Mononuclear cell (primary cell): Measurements from ENCODE around the gene WDR46. TPM values are rescaled to one million over a fixed set of nuclear protein-coding genes. Genes with fewer than 3 reads are reported as not detected.
"Not testable (repeated sequence)": the region's sequence is repeated elsewhere in the genome, so short reads cannot be mapped to it uniquely, and the experiment has no call there.

Source experiments
- H3K27me3 ChIP-seq: 2 replicates; pipeline ENCODE4 v1.6.0; 2011; ENCODE audit warnings: low read length, control low read depth; ENCODE audit not compliant: insufficient read depth
- H3K4me1 ChIP-seq: 2 replicates; pipeline ENCODE4 v1.5.1; 2011; ENCODE audit warnings: mild to moderate bottlenecking, low read length, control low read depth; ENCODE audit not compliant: insufficient read depth
- H3K4me3 ChIP-seq: 2 replicates; pipeline ENCODE4 v1.5.1; 2011; ENCODE audit warnings: mild to moderate bottlenecking, low read length, moderate library complexity
- H3K9me3 ChIP-seq: 2 replicates; pipeline ENCODE4 v1.5.1; 2011; ENCODE audit warnings: low read depth, mild to moderate bottlenecking, control low read depth, low read length
- total RNA-seq: library from RNA; depleted of rRNA; stranded (reverse); fragments of >200 nt; gene quantifications from one replicate; pipeline ENCODE4 v1.2.3, GENCODE V29; 2012

WDR46 gene
- total RNA-seq, 1 donor, result 19.4 TPM

GRCh38 chr6:33297956-33298772 lies 9.1 kb upstream of the WDR46 start:
- H3K9me3 ChIP-seq, result no peaks in the 10 kb centered on the region

DNA sequence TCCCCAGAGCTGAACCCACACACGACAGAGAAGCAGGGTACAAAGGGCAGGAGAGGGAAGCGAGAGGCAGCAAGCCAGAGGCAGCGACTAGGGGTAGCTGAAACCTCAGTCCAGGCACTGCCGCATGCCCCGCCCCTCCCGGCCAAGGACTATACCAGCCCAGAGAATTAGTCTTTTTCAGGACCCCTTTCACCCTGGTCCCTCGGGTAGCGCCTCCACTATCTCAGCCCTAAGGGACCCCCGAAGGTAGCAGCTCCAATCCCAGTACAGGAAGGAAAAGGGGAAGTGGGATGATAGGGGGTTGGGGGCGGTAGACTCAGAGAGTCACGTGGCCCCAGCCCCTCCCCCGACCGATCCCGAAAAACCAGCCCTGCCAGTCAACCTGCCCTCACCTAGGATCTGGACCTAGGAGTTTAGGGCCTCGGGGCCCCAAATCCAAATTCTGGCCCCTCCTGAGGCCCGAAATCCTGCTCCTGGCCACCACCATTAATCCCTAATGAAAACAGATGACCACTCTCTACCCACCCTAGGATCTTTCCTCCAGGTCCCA lies 8.4 kb upstream of the WDR46 start:
- H3K27me3 ChIP-seq, result no peaks in the 10 kb centered on the region
- H3K4me1 ChIP-seq, result peaks cover 35% of the 10 kb centered on the region
- H3K4me3 ChIP-seq, result peak overlapping the region; percentile 44
- H3K9me3 ChIP-seq, result no peaks in the 10 kb centered on the region

More at GRCh38 chr6:33297956-33298772, 9.1 kb upstream of the WDR46 start:
- Histone ChIP-seq H3K27me3 (no peaks in the 10 kb centered on the region), H3K4me3 (peak overlapping the region; percentile 55), H3K4me1 (peaks cover 35% of the 10 kb centered on the region)

DNA sequence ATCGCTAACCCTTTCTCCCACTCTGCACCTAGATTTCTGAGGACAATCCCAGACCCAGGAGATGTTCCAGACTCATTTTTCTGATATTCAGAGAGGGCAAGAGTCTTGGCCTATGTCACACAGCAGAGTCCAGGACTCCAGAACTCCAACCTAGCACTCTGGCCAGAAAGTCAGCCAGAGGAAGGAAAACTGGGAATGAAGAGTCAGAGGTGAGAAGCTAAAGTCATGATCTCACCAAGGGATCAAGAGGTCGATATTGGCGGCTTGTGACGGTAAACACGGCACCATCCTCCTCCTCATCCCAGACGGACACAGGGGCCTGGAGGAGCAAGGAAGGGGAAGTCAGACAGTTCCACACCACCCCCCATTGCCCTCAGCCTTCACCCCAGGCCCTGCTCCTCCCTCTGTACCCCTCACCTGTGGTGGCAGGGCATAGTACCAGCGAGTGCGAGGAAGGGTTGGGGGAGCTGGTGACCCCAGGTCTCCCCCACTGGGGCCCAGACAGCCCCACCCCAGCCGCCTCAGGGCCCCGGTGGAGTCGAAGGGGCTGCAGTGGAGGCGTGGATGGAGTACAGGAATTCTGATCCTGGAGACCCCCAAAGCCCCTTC lies 7.9 kb upstream of the WDR46 start:
- Histone ChIP-seq H3K4me3 (peak overlapping the region; percentile 44), H3K27me3 (no peaks in the 10 kb centered on the region), H3K4me1 (peaks cover 35% of the 10 kb centered on the region), H3K9me3 (no peaks in the 10 kb centered on the region)

DNA sequence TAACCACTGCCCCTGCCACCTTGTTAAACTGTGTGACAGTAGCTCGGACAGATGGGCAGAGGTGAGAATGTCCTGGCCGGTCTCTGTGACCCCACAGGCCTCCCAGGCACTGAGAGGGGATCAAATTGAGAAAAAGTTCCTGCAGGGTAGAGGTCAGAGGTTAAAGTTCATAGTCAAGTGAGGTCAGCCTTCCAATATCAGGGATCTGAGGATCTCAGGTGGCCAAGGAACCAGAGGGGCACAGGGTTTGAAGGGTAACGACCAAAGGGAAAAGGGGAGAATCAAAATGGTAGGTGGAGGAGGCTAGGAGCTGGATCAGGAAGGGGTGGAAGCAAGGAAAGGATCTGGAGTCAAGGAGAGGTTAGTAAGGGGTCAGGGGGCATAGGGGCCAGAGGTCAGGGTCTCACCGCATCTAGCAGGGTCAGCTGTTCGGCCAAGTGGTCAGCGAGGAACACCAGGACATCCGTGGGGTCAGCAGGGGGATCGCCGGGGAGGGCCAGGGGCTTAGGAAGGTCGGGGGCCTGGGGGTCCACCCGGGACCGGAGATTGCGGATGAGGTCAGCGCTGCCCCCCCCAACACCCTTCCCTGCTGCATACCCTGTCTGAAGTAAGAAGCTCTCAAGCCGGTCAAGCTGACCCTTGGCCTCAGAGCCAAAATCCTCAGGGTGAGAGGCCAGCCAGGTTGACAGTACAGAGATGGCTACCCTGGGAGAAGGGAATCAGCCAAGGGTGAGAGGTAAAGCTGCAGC lies 6.8 kb upstream of the WDR46 start:
- Histone ChIP-seq H3K27me3 (no peaks in the 10 kb centered on the region), H3K9me3 (no peaks in the 10 kb centered on the region), H3K4me1 (peaks cover 24% of the 10 kb centered on the region), H3K4me3 (no peak overlapping the region)

DNA sequence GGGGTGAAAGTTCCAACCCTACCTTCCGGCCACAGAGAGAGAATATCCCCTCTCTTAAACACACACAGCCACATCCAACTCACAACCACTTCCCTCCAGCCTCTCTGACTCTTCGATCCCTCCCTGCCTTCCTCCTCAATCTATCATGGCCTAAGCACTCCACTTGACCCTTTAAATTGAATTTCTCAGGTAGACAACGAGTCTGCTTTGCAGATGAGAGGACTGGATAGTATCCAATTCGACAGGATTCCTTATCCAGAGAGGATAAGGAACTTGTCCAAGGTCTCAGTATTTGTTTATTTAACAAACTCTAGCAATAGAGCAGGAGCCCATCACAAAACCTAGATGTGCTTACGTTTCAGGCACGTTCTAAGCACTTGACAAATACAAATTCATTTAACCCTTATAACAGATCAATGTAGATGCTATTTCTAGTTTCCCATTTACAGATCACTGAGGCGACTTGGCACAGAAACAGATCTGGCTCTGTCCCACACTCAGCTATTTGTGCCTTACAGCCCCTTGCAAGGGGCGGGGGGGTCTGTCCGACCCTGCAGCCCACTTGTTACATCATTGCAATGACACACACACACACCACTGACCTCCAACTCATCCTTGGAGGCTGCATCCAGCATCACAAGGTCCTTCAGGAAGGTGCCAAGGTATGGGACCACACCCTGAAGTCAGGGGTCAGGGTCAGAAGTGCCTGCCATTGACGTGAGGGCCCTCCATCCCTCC lies 5.2 kb upstream of the WDR46 start:
- Histone ChIP-seq H3K9me3 (no peaks in the 10 kb centered on the region), H3K4me1 (peaks cover 24% of the 10 kb centered on the region), H3K4me3 (no peak overlapping the region), H3K27me3 (no peaks in the 10 kb centered on the region)

DNA sequence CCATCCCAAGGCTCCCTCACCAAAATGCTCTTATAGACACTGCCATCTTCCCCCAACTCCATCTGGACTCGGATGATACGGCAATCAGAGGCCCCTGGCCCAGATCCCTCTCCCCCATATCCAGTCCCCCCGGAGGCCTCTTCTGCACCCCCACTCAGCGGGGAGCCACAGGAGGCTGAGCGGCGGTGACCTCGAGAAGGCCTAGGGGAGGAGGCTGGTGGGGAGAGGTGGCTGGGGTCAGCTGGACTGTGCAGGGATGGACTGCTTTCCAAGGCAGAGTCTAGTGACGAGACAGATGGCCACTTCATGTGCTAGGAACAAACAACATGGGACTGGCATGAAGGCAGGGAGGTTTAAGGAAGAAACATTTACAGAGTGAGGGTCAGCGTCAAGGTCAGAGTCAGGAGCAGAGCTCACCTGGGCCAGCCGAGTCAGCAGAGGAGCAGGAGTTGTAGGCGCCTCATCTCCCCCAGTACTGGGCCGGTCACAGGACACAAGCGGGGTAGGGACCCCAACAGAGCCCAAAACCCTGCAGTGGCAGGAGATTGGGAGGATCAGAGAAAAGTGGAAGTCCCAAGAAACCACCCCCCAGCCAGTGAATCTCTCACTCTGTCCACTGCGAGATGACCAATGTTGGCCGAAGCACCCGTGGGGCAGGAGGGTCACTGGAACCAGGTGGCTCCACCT lies 4.1 kb upstream of the WDR46 start:
- Histone ChIP-seq H3K9me3 (no peaks in the 10 kb centered on the region), H3K4me1 (peaks cover 29% of the 10 kb centered on the region), H3K27me3 (no peaks in the 10 kb centered on the region), H3K4me3 (no peak overlapping the region)

DNA sequence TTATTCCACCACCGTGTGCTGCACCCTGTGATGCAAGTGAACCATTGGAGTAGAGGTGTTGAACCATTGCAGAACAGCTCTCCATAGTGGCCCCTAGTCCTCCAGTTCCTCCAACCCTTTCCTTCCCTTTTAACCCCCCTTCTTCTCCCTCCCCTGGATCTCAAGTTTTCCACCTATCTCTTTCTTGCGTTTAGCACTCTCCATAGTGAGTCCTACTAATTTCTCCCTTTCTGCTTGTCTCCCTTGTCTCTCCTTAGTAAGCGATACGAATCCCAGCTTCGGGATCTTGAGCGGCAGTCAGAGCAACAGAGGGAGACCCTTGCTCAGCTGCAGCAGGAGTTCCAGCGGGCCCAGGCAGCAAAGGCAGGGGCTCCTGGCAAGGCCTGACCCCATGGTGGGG lies 1.4 kb upstream of the WDR46 start:
- Histone ChIP-seq H3K4me3 (no peak overlapping the region), H3K4me1 (peaks cover 28% of the 10 kb centered on the region), H3K9me3 (no peaks in the 10 kb centered on the region), H3K27me3 (no peaks in the 10 kb centered on the region)

GRCh38 chr6:33289784-33290315 lies 811 bp upstream of the WDR46 start:
- no peaks in the 10 kb centered on the region for H3K27me3 ChIP-seq
- peak overlapping the region; percentile 77 for H3K4me3 ChIP-seq
- no peaks in the 10 kb centered on the region for H3K9me3 ChIP-seq
- peaks cover 28% of the 10 kb centered on the region for H3K4me1 ChIP-seq

DNA sequence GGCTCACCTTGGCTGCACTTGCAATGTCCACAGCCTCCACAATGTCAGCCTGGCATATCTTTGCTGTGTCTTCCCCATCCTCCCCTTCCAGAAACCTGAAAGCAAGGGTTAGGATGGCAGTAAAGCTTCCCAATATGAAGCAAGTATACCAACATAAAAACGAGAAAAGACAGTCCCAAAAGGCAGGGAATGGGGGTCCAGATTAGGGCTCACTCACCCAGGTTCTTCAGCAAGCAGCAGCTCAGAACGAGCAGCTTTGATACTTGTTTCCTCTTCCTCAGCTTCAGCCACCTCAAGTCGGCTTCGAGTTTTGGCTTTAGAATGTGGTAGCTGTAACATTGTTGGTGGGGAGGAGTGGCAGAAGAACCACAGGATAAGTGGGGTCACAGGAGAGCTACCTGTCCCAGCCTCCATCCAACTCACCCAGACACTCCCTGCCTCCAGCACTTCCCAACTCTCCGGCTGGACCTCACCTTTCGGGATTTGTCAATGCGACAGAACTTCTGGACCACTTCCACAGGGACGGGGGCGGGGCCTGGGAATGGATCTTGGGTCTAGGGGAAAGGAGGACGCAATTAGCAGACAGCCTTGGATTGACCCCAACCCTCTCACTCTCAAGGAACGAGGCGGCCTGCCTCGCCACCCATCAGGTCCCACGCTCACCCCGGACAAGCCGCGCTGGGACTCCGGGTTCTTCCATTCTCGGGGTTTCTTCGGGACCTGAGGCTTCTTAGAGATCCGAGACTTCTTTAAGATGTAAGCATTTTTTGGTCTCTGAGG lies 708 bp downstream of the WDR46 start:
- peaks cover 28% of the 10 kb centered on the region for H3K4me1 ChIP-seq
- no peaks in the 10 kb centered on the region for H3K9me3 ChIP-seq
- H3K4me3 ChIP-seq, result peak overlapping the region; percentile 77
- no peaks in the 10 kb centered on the region for H3K27me3 ChIP-seq

GRCh38 chr6:33286946-33287914 lies 1.8 kb downstream of the WDR46 start:
- H3K9me3 ChIP-seq, result no peaks in the 10 kb centered on the region
- no peaks in the 10 kb centered on the region for H3K27me3 ChIP-seq
- peaks cover 28% of the 10 kb centered on the region for H3K4me1 ChIP-seq
- H3K4me3 ChIP-seq, result no peak overlapping the region

DNA sequence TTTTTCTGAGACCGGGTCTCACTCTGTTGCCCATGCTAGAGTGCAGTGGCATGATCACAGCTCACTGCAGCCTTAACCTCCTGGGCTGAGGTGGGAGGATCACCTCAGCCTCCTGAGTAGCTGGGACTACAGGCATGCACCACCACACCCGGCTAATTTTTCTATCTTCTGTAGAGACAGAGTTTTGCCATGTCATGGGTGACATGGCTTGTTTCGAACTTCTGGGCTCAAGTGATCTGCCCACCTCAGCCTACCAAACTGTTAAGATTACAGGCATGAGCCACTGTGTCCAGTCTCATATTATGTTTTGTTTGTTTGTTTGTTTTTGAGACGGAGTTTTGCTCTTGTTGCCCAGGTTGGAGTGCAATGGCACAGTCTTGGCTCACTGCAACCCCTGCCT lies 3.8 kb downstream of the WDR46 start:
- H3K27me3 ChIP-seq, H3K4me3 ChIP-seq, H3K9me3 ChIP-seq: not testable (repeated sequence)
- peaks cover 27% of the 10 kb centered on the region for H3K4me1 ChIP-seq

- Histone ChIP-seq H3K4me1 (peaks cover 42% of the 10 kb centered on the region), H3K27me3 (no peaks in the 10 kb centered on the region), H3K4me3 (no peak overlapping the region), H3K9me3 (no peaks in the 10 kb centered on the region)
Measured at GRCh38 chr6:33280539-33280938, 8.5 kb downstream of the WDR46 start.
